DMS114 treated with DMSO at 0.1 percent for 48 hours (cell line): ENCODE data around the gene AKAP6.
A peak's percentile ranks its signal among the peaks of the same experiment; 100 is the strongest.
"Not testable (repeated sequence)": the region's sequence is repeated elsewhere in the genome, so short reads cannot be mapped to it uniquely, and the experiment has no call there.

Experiments
- DNase-seq: peaks from one replicate; lab custom pipeline; 2025; ENCODE audit not compliant: unreplicated experiment; lab: John Stamatoyannopoulos, UW

The AKAP6 gene

DNA sequence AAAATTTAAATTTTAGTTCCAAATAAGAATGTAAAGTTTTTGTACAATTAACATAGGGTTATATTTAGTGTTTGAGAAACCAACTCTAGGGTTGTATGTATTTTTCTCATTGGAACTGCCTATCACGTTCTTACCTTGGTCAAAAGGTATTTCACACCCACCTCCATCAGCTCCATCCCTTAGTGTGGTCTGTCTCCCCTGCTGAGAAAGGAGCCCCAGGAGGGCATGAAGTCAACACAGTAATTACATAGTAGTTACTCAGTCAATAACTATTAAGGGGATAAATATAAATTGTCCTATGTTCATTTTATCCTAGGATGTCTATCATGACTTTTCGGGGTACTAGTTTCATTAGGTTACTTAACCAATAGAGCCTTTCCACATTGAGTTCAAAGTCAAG lies 106.3 kb downstream of the AKAP6 start:
- DNase-seq: no peak

DNA sequence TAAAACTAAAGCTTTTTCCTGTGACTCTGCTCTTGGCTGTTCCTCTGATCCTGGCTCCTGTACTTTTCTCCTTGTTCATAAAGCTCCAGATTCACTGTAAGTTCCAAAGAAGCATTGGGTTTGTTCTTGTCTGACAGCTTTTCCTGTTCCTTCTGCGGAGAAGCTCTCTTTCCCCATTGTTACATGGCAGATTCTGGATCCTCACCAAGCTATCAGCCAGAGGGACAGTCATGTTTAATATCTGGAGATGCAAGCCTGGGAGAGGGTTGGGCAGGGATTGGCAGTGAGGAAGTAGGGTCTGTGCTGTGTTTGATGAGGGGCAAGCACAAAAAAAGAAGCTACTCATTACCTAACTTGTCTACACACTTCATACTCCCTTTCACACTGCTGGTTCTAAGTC lies 107.9 kb downstream of the AKAP6 start:
- DNase-seq: no peak

- DNase-seq: no peak
These were observed 109.4 kb downstream of the AKAP6 start for GRCh38 chr14:32438517-32438916.

- DNase-seq: no peak
These were observed 115.0 kb downstream of the AKAP6 start for GRCh38 chr14:32443890-32444661.

DNA sequence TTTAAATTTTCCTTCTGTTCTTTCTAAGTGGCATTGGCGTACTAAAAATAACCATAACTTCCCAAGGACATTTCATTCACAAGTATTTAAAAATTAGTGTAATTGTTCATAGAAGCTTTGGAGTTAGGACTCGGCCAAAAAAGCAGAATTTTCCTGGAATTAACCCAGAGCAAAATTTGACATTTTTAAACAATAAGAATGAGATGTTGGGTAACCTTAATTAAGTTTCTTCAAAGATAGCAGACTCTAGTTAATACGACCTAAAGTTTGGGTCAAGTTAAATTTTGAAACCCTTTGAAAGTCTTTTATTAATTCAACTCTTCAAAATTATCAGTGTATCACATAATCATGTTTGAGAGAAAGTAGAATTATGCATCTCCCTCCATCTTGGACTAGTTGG lies 118.3 kb downstream of the AKAP6 start:
- no peak for DNase-seq

- DNase-seq: no peak
These were observed 120.5 kb downstream of the AKAP6 start for GRCh38 chr14:32449648-32450047.

GRCh38 chr14:32450919-32451675 lies 122.0 kb downstream of the AKAP6 start:
- DNase-seq: no peak

DNA sequence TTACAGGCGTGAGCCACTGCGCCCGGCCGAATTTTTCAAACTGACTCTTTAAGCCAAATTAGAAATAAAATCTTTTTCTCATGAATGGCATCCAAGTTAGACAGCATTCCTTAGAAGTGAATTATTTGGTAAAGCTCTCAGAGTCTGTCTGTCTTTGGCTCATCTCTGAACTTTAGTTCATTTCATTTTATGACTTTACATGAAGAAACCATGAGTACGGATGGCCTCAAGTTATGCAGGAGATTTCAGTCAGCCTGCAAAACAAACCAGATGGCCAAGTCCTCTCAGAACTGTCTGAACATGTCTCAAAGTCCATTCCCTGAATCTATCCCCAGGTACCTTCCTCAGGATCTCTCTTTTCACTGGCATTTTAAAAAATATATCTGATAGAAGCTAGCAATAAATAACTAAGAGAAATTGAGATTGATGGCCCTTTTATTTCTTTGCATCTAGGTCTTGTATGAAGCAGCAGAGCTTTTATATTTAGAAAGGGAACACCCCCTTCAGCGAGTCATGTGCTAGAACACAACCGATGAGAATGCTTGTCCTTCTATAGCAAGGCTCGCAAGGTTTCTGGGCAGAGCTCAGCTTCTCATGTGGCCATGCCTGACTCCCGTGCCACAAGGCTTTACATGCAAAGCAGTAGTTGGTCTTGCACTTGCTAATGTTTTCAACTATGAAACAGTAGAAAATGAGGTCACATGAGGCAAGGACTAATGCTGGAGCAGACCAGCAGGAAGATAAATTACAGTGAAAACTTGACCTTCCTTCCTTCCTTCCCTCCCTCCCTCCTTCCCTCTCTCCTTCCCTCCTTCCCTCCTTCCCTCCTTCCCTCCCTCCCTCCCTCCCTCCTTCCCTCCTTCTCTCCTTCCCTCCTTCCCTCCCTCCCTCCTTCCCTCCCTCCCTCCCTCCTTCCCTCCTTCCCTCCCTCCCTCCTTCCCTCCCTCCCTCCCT lies 125.0 kb downstream of the AKAP6 start:
- DNase-seq: no peak

- DNase-seq: no peak
These were observed 128.3 kb downstream of the AKAP6 start for GRCh38 chr14:32457213-32457920.

DNA sequence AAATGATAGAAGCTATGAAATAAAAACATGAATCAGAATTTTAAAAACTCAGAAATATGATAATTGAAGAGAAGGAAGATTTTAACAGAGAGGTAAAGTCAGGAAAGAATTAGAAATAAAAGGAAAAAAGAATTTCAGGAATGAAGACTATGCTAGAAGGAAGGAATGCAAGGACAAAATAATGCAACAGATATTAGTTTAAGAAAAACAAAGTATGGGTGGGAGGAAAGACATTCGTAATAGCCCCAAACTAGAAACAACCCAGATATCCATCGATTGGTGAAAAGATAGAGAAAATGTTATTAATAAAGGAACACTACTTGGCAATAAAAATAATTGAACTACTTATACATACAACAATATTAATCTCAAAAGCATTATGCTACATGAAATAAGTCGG lies 129.6 kb downstream of the AKAP6 start:
- DNase-seq: no peak

DNA sequence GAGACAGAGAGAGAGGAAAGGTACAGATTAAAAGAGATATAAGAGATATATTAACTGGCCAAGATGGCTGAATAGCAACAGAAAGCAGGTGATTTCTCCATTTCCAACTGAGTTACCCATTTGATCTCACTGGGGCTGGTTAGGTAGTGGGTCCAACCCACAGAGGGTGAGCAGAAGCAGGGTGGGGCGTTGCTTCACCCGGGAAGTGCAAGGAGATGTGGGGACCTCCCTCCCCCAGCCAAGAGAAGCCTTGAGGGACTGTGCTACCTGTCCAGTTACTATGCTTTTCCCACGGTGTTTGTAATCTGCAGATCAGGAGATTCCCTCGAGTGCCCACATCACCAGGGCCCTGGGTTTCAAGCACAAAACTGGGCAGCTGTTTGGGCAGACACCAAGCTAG lies 131.2 kb downstream of the AKAP6 start:
- DNase-seq: no peak

DNA sequence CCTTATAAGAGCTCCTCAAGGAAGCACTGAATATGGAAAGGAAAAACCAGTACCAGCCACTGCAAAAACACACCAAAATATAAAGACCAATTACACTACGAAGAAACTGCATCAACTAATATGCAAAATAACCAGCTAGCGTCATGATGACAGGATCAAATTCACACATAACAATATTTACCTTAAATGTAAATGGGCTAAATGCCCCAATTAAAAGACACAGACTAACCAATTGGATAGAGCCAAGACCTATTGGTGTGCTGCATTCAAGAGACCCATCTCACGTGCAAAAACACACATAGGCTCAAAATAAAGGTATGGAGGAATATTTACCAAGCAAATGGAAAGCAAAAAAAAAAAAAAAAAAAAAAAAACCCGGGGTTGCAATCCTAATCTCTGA lies 133.5 kb downstream of the AKAP6 start:
- not testable (repeated sequence) for DNase-seq

- DNase-seq: no peak
These were observed 139.9 kb downstream of the AKAP6 start for GRCh38 chr14:32468955-32469354.

DNA sequence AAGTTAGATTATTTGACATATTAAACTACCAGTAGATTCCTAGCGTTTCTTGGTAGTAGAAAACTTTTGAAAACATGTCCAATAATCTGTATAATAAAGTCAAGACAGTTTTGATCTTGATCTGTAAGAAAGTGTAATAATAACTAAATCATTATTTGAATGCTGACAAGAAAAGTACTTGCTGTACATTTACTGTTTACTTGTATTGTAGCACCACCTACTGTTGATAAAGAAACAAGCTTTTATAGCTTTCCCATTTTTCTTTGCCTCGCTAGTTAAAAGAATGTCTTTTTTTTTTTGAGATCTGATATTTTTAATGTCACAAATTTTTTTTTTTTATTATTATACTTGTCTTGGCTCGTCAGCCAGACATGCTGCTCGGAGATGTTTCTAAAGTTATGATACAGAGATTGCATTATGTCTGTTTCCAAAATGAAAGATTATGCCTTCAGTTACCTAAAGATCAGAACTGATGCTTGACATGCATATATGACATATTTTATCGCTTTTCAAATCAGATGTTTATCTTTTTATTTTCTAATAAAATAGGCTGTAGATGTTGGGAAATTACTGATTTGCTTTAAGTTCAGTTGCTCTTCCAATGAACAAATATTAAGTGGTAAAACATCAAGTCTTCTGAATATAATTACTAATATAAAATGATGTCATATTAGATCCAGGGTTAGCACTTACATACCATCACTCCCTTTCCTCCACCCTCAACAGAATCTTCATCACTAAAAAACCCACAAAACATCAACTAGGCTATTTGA lies 140.5 kb downstream of the AKAP6 start:
- peak; percentile 36 for DNase-seq

- DNase-seq: no peak
These were observed 141.1 kb downstream of the AKAP6 start for GRCh38 chr14:32470161-32470715.

GRCh38 chr14:32471181-32471580 lies 142.1 kb downstream of the AKAP6 start:
- DNase-seq: no peak

GRCh38 chr14:32472076-32472475 lies 143.0 kb downstream of the AKAP6 start:
- no peak for DNase-seq

GRCh38 chr14:32472512-32473463 lies 143.7 kb downstream of the AKAP6 start:
- DNase-seq: no peak

GRCh38 chr14:32473464-32473855 lies 144.4 kb downstream of the AKAP6 start:
- no peak for DNase-seq
